CD4-positive, alpha-beta T cell (primary cell): Measurements from ENCODE around the gene OVCA2. TPM values are rescaled to one million over a fixed set of nuclear protein-coding genes. Genes with fewer than 3 reads are reported as not detected.

Experiments used
- ATAC-seq: fragments of 200-7000 bp; cut with Tn5 transposase; one replicate; pipeline ENCODE4 v1.10.0; 2022; ENCODE audit warnings: mild to moderate bottlenecking; ENCODE audit not compliant: poor library complexity
- CTCF ChIA-PET: fragments of 350-600 bp; sonication (Branson Sonifier 250); formaldehyde crosslinking; loops from one replicate; lab custom pipeline; 2021; ENCODE audit warnings: antibody characterized with exemption, inconsistent platforms; lab: Charles Lee
- POLR2A ChIA-PET: fragments of 350-600 bp; sonication (Branson Sonifier 250); formaldehyde crosslinking; loops from one replicate; lab custom pipeline; 2021; ENCODE audit warnings: antibody characterized with exemption, inconsistent platforms; lab: Charles Lee
- DNase-seq, 14 experiments: peaks; one replicate each; pipeline ENCODE4 v3.0.0-alpha.2; 2013 to 2020; ENCODE audit warnings: mixed read lengths in 2 of 14
- H3K27ac ChIP-seq, 2 donors: one replicate each; pipeline versions ENCODE4 v1.5.1 to v1.7.0; 2013; ENCODE audit warnings: low read length in 2 of 2, low read depth in 1 of 2, mild to moderate bottlenecking in 1 of 2
- H3K27me3 ChIP-seq, 2 experiments: 1 replicate in 1 of 2; 2 replicates in 1 of 2; pipeline versions ENCODE4 v1.6.1 to v1.7.0; 2013; ENCODE audit warnings: low read length in 2 of 2, control low read depth in 1 of 2, mild to moderate bottlenecking in 1 of 2, moderate library complexity in 1 of 2; ENCODE audit not compliant: insufficient read depth in 2 of 2, control insufficient read depth in 1 of 2
- H3K36me3 ChIP-seq: one replicate; pipeline ENCODE4 v1.6.1; 2013; ENCODE audit warnings: low read length, control low read depth; ENCODE audit not compliant: insufficient read depth
- H3K4me1 ChIP-seq: one replicate; pipeline ENCODE4 v1.6.1; 2013; ENCODE audit warnings: low read length, control low read depth; ENCODE audit not compliant: insufficient read depth
- H3K4me3 ChIP-seq: one replicate; pipeline ENCODE4 v1.5.1; 2013; ENCODE audit warnings: mild to moderate bottlenecking, low read length, moderate library complexity
- H3K9me3 ChIP-seq, 2 experiments: 1 replicate in 1 of 2; 2 replicates in 1 of 2; pipeline versions ENCODE4 v1.6.1 to v1.7.0; 2013; ENCODE audit warnings: low read length in 2 of 2, mild to moderate bottlenecking in 2 of 2, control low read depth in 1 of 2, moderate library complexity in 1 of 2; ENCODE audit not compliant: control insufficient read depth in 1 of 2, insufficient read depth in 1 of 2
- H3K27ac Mint-ChIP-seq: one replicate; pipeline ENCODE4 v1.8.0; 2020; ENCODE audit warnings: mixed read lengths
- H3K27me3 Mint-ChIP-seq: one replicate; pipeline ENCODE4 v1.8.0; 2021; ENCODE audit warnings: mixed read lengths
- H3K36me3 Mint-ChIP-seq: one replicate; pipeline ENCODE4 v1.8.0; 2021; ENCODE audit warnings: low read depth, mixed read lengths
- H3K4me1 Mint-ChIP-seq: one replicate; pipeline ENCODE4 v1.8.0; 2021; ENCODE audit warnings: low read depth, mixed read lengths
- H3K4me3 Mint-ChIP-seq: one replicate; pipeline ENCODE4 v1.8.0; 2020; ENCODE audit warnings: mild to moderate bottlenecking, mixed read lengths
- H3K9me3 Mint-ChIP-seq: one replicate; pipeline ENCODE4 v1.8.0; 2020; ENCODE audit warnings: mixed read lengths
- intact Hi-C, 2 experiments: fragments of 100-400 bp; cut with DNase I in 1 of 2; cut with micrococcal nuclease in 1 of 2; formaldehyde crosslinking; loops; one replicate each; pipeline versions ENCODE4 v1.15.1 to v1.9.0; 2023 to 2025; cut with DNase I, micrococcal nuclease
- total RNA-seq, 174 experiments: library from RNA in 2 of 174; stranded (reverse) in 2 of 174; gene quantifications; one replicate each; pipeline ENCODE4 v1.2.3 and lab custom pipeline; 2021 to 2026
- TF ChIP-seq, protein P1 (sequence below): fragments of 200-600 bp; IDR thresholded peaks from one replicate; pipeline ENCODE4 v1.8.0; 2022; ENCODE audit warnings: antibody characterized with exemption, mild to moderate bottlenecking

The OVCA2 gene
- total RNA-seq, 2 experiments from 2014 or later = 34.4 to 35.1 TPM

DNA sequence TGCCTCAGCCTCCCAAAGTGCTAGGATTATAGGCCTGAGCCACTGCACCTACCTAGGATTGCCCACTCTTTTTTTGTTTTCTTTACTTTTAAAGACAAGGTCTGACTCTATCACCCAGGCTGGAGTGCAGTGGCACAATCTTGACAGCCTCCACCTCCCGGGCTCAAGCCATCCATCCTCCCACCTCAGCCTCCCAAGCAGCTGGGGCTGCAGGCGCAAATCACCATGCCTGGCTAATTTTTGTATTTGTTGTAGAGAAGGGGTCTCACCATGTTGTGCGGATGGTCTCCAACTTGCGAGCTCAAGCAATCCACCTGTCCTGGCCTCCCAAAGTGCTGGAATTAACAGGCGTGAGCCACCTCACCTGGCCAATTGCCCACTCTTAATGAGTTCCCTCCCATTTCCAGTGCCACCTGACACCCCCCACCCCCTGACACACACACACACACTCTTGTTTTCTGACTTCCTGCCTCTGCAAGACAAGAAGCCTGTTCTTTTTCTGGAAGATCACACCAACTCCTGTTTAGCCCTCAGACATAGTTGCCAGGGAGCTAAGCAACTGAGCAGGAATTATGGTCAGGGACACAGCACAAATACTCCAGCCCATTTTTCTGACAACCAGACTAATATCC, 2.6 kb downstream of the OVCA2 start:
- CTCF ChIA-PET = no interaction called here
- intact Hi-C loops = loop anchor here (5.0 to 10.0 kb wide), 7 partner anchors 137 to 480 kb away; partner anchors contain the start of genes MNT (in 1 of the 2), PITPNA (in 1 of the 2), PRPF8 (in 1 of the 2) and SMYD4 (in 1 of the 2)
- peaks cover 25% of the 10 kb centered on the region for H3K36me3 Mint-ChIP-seq

DNA sequence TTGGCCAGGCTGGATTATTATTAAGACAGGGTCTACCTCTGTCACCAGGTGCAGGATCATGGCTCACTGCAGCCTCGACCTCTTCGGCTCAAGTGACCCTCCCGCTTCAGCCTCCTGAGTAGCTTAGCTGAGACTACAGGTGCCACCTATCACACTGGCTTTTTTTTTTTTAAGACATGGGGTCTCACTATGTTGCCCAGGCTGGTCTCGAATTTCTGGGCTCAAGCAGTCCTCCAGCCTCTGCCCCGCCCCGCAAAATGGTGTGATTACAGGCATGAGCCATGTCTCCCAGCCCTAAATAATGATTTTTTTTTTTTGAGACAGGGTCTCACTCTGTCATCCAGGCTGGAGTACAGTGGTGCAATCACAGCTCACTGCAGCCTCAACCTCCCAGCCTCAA, 5.8 kb downstream of the OVCA2 start:
- H3K27ac Mint-ChIP-seq = no peak overlapping the region
- H3K4me1 Mint-ChIP-seq = peaks cover 26% of the 10 kb centered on the region
- ATAC-seq = no peak
- H3K36me3 Mint-ChIP-seq = peaks cover 11% of the 10 kb centered on the region
- ChIA-PET CTCF (no interaction called here), POLR2A (interaction anchor here (1.0 to 1.5 kb wide), 2 partner anchors 17 to 23 kb away, joined by 3 to 5 read pairs; partner anchors contain the start of genes DPH1 and RTN4RL1)
- intact Hi-C loops = loop anchor here in 1 of 2 experiments (10.0 kb wide), 2 partner anchors 363 to 483 kb away; partner anchors contain the start of genes PITPNA and PRPF8
- peaks cover 25% of the 10 kb centered on the region for H3K36me3 ChIP-seq
- TF ChIP-seq, protein P1, sequence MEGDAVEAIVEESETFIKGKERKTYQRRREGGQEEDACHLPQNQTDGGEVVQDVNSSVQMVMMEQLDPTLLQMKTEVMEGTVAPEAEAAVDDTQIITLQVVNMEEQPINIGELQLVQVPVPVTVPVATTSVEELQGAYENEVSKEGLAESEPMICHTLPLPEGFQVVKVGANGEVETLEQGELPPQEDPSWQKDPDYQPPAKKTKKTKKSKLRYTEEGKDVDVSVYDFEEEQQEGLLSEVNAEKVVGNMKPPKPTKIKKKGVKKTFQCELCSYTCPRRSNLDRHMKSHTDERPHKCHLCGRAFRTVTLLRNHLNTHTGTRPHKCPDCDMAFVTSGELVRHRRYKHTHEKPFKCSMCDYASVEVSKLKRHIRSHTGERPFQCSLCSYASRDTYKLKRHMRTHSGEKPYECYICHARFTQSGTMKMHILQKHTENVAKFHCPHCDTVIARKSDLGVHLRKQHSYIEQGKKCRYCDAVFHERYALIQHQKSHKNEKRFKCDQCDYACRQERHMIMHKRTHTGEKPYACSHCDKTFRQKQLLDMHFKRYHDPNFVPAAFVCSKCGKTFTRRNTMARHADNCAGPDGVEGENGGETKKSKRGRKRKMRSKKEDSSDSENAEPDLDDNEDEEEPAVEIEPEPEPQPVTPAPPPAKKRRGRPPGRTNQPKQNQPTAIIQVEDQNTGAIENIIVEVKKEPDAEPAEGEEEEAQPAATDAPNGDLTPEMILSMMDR = no peak
- no peak overlapping the region for H3K27ac ChIP-seq
- no peaks in the 10 kb centered on the region for H3K9me3 ChIP-seq
- peaks cover 3% of the 10 kb centered on the region for H3K27me3 Mint-ChIP-seq
- H3K9me3 Mint-ChIP-seq = no peaks in the 10 kb centered on the region
- DNase-seq = no peak
- H3K4me1 ChIP-seq = peaks cover 42% of the 10 kb centered on the region
- peaks cover 3 to 11% of the 10 kb centered on the region in 2 experiments for H3K27me3 ChIP-seq
- H3K4me3 ChIP-seq = no peak overlapping the region
- no peak overlapping the region for H3K4me3 Mint-ChIP-seq

More for the DNA sequence above, 2.6 kb downstream of the OVCA2 start:
- peaks cover 27% of the 10 kb centered on the region for H3K4me1 Mint-ChIP-seq
- TF ChIP-seq, protein P1 = no peak
- ATAC-seq (no peak), DNase-seq (peak in 1 of 14 experiments; percentile 21)
- POLR2A ChIA-PET = interaction anchor here (1.0 kb wide), 2 partner anchors 10 to 215 kb away, joined by 3 to 4 read pairs; partner anchors contain the start of genes HIC1, RPA1 and SMYD4
- H3K27me3 Mint-ChIP-seq = peaks cover 3% of the 10 kb centered on the region
- Histone ChIP-seq H3K4me1 (peaks cover 39% of the 10 kb centered on the region), H3K36me3 (peaks cover 31% of the 10 kb centered on the region), H3K4me3 (no peak overlapping the region), H3K9me3 (no peaks in the 10 kb centered on the region), H3K27me3 (peaks cover 3 to 9% of the 10 kb centered on the region in 2 experiments), H3K27ac (no peak overlapping the region)
- H3K4me3 Mint-ChIP-seq = peak overlapping the region; percentile 64
- no peak overlapping the region for H3K27ac Mint-ChIP-seq
- H3K9me3 Mint-ChIP-seq = no peaks in the 10 kb centered on the region

DNA sequence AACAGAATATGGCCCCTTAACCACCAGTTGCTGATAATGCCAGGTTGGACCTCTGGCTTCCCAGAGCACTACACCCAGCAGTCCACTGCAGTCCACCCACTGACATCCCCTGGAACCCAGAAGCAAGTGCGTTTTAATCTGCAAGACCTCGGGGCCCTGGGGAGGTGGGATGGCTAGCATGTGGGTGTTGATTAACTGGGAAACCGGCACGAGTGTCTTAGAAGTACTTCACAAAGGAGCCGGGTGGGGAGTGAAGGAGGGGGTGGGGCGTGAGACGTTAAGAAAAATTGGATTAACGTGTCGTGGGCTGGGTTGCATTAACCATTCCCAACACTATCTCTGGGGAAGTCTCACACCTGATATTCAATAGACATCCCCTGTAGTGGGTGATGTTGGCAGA, 7.0 kb downstream of the OVCA2 start:
- CTCF ChIA-PET = no interaction called here
- DNase-seq (no peak), ATAC-seq (no peak)
- peaks cover 3 to 11% of the 10 kb centered on the region in 2 experiments for H3K27me3 ChIP-seq
- H3K9me3 ChIP-seq = no peaks in the 10 kb centered on the region
- H3K27ac Mint-ChIP-seq = peak overlapping the region; percentile 64
- peaks cover under 1% of the 10 kb centered on the region for H3K36me3 Mint-ChIP-seq
- peaks cover 40% of the 10 kb centered on the region for H3K4me1 ChIP-seq
- POLR2A ChIA-PET = no interaction called here
- no peak overlapping the region for H3K27ac ChIP-seq
- H3K4me3 Mint-ChIP-seq = peak overlapping the region; percentile 78
- intact Hi-C loops = loop anchor here in 1 of 2 experiments (2.0 to 10.0 kb wide), 3 partner anchors 364 to 484 kb away; partner anchors contain the start of genes PITPNA, PRPF8 and SLC43A2
- H3K9me3 Mint-ChIP-seq = no peaks in the 10 kb centered on the region
- TF ChIP-seq, protein P1 = no peak
- H3K4me1 Mint-ChIP-seq = peaks cover 25% of the 10 kb centered on the region
- H3K27me3 Mint-ChIP-seq = peaks cover 3% of the 10 kb centered on the region
- H3K36me3 ChIP-seq = peaks cover 13% of the 10 kb centered on the region
- H3K4me3 ChIP-seq = no peak overlapping the region
